Measurements from ENCODE around the gene EIF3I. TPM values are rescaled to one million over a fixed set of nuclear protein-coding genes. Genes with fewer than 3 reads are reported as not detected.

The EIF3I gene
- total and polyA plus RNA-seq, 2 of the 13 experiments (the other 11 are each of a cell fraction or from before 2014, with no cell fraction given), result 210 to 223 TPM

DNA sequence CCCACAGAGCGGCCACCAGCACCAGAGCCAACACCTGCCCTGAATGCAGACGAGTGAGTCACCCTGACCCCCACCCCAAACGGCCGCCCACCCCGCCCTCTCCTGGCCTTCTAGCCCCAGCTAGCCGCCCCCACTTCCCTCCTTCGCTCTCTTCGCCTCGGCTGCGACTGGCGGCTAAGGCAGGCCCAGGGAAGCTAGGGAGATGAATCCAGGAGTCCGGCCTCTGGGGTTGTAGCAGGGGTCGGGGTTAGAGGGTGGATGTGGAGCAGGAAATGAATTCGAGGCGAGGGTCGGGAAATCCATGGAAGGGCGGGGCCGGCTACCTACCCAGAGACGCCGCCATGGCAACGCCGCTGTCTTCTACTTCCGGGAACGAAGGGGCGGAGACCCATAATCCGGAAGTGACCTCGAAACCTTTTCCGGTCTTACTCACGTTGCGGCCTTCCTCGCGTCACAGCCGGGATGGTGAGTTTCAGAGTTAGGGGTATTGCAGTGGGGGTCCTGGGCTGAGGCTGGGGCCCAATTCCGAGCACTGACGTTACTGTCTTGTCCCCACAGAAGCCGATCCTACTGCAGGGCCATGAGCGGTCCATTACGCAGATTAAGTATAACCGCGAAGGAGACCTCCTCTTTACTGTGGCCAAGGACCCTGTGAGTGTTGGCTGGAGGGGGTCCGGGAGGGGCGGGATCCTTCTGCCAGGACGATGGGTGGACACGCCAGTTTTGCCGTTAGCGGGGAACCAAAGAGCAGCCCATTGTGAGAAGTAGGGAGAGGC lies at the start of gene EIF3I, which contains the start of gene TMEM234 (continued):
- no peak for TF ChIP-seq ZNF207 (IDR thresholded peaks at IDR 0.05; ENCODE audit: borderline replicate concordance)
- peak; percentile 59; the same call in 1 of the 2 replicates for TF ChIP-seq NR2F2 (IDR thresholded peaks at IDR 0.05; ENCODE audit: borderline replicate concordance, low read depth)
- TF ChIP-seq CAMTA2 (CRISPR knock-in tag; IDR thresholded peaks at IDR 0.05; ENCODE audit: borderline replicate concordance), result peak; percentile 60; the same call in 1 of the 2 replicates
- TF ChIP-seq SRSF4 (IDR thresholded peaks at IDR 0.05; ENCODE audit: low read depth, low read length, poor library complexity, severe bottlenecking), result no peak
- TF ChIP-seq, protein P1, sequence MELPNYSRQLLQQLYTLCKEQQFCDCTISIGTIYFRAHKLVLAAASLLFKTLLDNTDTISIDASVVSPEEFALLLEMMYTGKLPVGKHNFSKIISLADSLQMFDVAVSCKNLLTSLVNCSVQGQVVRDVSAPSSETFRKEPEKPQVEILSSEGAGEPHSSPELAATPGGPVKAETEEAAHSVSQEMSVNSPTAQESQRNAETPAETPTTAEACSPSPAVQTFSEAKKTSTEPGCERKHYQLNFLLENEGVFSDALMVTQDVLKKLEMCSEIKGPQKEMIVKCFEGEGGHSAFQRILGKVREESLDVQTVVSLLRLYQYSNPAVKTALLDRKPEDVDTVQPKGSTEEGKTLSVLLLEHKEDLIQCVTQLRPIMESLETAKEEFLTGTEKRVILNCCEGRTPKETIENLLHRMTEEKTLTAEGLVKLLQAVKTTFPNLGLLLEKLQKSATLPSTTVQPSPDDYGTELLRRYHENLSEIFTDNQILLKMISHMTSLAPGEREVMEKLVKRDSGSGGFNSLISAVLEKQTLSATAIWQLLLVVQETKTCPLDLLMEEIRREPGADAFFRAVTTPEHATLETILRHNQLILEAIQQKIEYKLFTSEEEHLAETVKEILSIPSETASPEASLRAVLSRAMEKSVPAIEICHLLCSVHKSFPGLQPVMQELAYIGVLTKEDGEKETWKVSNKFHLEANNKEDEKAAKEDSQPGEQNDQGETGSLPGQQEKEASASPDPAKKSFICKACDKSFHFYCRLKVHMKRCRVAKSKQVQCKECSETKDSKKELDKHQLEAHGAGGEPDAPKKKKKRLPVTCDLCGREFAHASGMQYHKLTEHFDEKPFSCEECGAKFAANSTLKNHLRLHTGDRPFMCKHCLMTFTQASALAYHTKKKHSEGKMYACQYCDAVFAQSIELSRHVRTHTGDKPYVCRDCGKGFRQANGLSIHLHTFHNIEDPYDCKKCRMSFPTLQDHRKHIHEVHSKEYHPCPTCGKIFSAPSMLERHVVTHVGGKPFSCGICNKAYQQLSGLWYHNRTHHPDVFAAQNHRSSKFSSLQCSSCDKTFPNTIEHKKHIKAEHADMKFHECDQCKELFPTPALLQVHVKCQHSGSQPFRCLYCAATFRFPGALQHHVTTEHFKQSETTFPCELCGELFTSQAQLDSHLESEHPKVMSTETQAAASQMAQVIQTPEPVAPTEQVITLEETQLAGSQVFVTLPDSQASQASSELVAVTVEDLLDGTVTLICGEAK (IDR thresholded peaks at IDR 0.05), result peak; percentile 78
- TF ChIP-seq, protein P1 (CRISPR knock-in tag; IDR thresholded peaks at IDR 0.05), result 0 out of 2 replicates have a peak, but pooled peaks have one; percentile 37
- peak; percentile 78 for TF ChIP-seq SALL2 (CRISPR knock-in tag; IDR thresholded peaks at IDR 0.05)
- TF ChIP-seq, protein P2, sequence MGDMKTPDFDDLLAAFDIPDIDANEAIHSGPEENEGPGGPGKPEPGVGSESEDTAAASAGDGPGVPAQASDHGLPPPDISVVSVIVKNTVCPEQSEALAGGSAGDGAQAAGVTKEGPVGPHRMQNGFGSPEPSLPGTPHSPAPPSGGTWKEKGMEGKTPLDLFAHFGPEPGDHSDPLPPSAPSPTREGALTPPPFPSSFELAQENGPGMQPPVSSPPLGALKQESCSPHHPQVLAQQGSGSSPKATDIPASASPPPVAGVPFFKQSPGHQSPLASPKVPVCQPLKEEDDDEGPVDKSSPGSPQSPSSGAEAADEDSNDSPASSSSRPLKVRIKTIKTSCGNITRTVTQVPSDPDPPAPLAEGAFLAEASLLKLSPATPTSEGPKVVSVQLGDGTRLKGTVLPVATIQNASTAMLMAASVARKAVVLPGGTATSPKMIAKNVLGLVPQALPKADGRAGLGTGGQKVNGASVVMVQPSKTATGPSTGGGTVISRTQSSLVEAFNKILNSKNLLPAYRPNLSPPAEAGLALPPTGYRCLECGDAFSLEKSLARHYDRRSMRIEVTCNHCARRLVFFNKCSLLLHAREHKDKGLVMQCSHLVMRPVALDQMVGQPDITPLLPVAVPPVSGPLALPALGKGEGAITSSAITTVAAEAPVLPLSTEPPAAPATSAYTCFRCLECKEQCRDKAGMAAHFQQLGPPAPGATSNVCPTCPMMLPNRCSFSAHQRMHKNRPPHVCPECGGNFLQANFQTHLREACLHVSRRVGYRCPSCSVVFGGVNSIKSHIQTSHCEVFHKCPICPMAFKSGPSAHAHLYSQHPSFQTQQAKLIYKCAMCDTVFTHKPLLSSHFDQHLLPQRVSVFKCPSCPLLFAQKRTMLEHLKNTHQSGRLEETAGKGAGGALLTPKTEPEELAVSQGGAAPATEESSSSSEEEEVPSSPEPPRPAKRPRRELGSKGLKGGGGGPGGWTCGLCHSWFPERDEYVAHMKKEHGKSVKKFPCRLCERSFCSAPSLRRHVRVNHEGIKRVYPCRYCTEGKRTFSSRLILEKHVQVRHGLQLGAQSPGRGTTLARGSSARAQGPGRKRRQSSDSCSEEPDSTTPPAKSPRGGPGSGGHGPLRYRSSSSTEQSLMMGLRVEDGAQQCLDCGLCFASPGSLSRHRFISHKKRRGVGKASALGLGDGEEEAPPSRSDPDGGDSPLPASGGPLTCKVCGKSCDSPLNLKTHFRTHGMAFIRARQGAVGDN (CRISPR knock-in tag; IDR thresholded peaks at IDR 0.05), result peak; percentile 82
- no peak for TF ChIP-seq ZGPAT (CRISPR knock-in tag; IDR thresholded peaks at IDR 0.05)
- TF ChIP-seq ZNF331 (CRISPR knock-in tag; IDR thresholded peaks at IDR 0.05), result no peak
- TF ChIP-seq ZNF891 (CRISPR knock-in tag; IDR thresholded peaks at IDR 0.05), result peak; percentile 45; the same call in 1 of the 2 replicates
- TF ChIP-seq HOMEZ (CRISPR knock-in tag; IDR thresholded peaks at IDR 0.05; ENCODE audit: low read depth), result no peak

Measured in HepG2 (cell line).